ENCODE data around the gene CHGA.

The CHGA gene

GRCh38 chr14:92905667-92906066 lies 17.3 kb upstream of the CHGA start:
- no peak for DNase-seq (ENCODE audit: low spot score)

GRCh38 chr14:92906420-92906819 lies 16.5 kb upstream of the CHGA start:
- DNase-seq (ENCODE audit: low spot score), result no peak

GRCh38 chr14:92906823-92907222 lies 16.1 kb upstream of the CHGA start:
- DNase-seq (ENCODE audit: low spot score), result no peak

- DNase-seq (ENCODE audit: low spot score), result no peak
Observed at GRCh38 chr14:92907316-92907911, 15.5 kb upstream of the CHGA start.

GRCh38 chr14:92914087-92914656 lies 8.8 kb upstream of the CHGA start:
- no peak for DNase-seq (ENCODE audit: low spot score)

GRCh38 chr14:92916201-92916600 lies 6.7 kb upstream of the CHGA start:
- DNase-seq (ENCODE audit: low spot score), result no peak

- no peak for DNase-seq (ENCODE audit: low spot score)
Observed at GRCh38 chr14:92917041-92917940, 5.7 kb upstream of the CHGA start.

- no peak for DNase-seq (ENCODE audit: low spot score)
Observed at GRCh38 chr14:92917956-92918355, 5.0 kb upstream of the CHGA start.

- DNase-seq (ENCODE audit: low spot score), result no peak
Observed at GRCh38 chr14:92920001-92920400, 2.9 kb upstream of the CHGA start.

GRCh38 chr14:92922155-92922735 lies 705 bp upstream of the CHGA start:
- DNase-seq (ENCODE audit: low spot score), result no peak

- no peak for DNase-seq (ENCODE audit: low spot score)
Observed at GRCh38 chr14:92923744-92924103, 774 bp downstream of the CHGA start.

- DNase-seq (ENCODE audit: low spot score), result no peak
Observed at GRCh38 chr14:92924247-92924646, 1.3 kb downstream of the CHGA start.

- DNase-seq (ENCODE audit: low spot score), result no peak
Observed at GRCh38 chr14:92925446-92925845, 2.5 kb downstream of the CHGA start.

- no peak for DNase-seq (ENCODE audit: low spot score)
Observed at GRCh38 chr14:92926180-92926845, 3.4 kb downstream of the CHGA start.

- no peak for DNase-seq (ENCODE audit: low spot score)
Observed at GRCh38 chr14:92926931-92927330, 4.0 kb downstream of the CHGA start.

- DNase-seq (ENCODE audit: low spot score), result no peak
Observed at GRCh38 chr14:92927349-92928257, 4.7 kb downstream of the CHGA start.

GRCh38 chr14:92928258-92928629 lies 5.3 kb downstream of the CHGA start:
- DNase-seq (ENCODE audit: low spot score), result no peak

GRCh38 chr14:92928961-92929688 lies 6.2 kb downstream of the CHGA start:
- no peak for DNase-seq (ENCODE audit: low spot score)

- DNase-seq (ENCODE audit: low spot score), result no peak
Observed at GRCh38 chr14:92929689-92930608, 7.0 kb downstream of the CHGA start.

Data from pons (tissue), 1 donor.